HG03571 (cell line): ENCODE results near the gene SETD2.
A peak's percentile ranks its signal among the peaks of the same experiment; 100 is the strongest.
"Not testable (repeated sequence)": the region's sequence is repeated elsewhere in the genome, so short reads cannot be mapped to it uniquely, and the experiment has no call there.

Source experiments
- ATAC-seq: cut with Tn5 transposase; IDR thresholded peaks from one replicate; pipeline ENCODE4 v1.9.1; 2021; ENCODE audit not compliant: unreplicated experiment

SETD2 gene

GRCh38 chr3:47149339-47149933, 14.5 kb downstream of the SETD2 start:
- ATAC-seq, result no peak

DNA sequence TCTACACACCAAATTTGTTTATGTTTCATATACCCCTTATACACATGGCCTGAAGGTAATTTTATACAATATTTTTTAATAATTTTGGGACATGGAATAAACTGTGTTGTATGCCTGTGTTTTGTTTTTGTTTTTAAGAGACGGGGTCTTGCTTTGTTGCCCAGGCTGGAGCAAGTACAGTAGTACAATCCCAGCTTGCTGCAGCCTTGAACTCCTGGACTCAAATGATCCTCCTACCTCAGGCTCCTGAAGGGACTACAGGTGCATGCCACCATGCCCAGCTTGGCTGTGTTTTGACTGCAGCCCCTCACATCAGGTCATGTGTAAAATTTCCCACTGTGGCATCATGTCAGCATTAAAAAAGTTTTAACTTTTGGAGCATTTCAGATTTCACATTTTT, 18.6 kb downstream of the SETD2 start:
- no peak for ATAC-seq

DNA sequence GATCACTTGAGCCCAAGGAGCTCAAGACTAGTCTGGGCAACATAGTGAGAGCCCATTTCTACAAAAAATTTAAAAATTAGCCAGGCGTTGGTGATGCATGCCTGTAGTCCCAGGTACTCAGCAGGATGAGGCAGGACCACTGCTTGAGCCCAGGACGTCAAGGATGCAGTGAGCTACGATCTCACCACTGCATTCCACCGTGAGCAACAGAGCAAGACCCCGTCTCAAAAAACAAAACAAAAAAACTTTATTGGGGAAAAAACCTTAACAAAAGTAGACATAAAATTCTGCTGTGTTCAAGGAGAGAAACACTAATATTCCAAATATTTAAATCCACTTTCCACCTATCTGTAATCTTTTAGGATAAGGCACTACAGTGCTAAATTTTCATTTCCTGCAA, 20.8 kb downstream of the SETD2 start:
- no peak for ATAC-seq

DNA sequence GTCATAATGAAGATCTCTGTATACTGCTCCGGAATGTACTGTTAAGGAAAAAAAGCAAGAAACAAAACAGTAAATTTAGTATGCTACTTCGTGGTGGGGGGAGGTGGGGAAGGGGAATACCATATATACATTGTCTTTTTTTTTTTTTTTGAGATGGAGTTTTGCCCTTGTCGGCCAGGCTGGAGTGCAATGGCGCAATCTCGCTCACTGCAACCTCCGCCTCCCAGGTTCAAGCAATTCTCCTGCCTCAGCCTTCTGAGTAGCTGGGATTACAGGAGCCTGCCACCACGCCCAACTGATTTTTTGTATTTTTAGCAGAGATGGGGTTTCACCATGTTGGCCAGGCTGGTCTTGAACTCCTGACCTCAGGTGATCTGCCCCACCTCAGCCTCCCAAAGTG, 21.4 kb downstream of the SETD2 start:
- ATAC-seq, result not testable (repeated sequence)

GRCh38 chr3:47140973-47141461, 22.9 kb downstream of the SETD2 start:
- peak; percentile 89 for ATAC-seq

DNA sequence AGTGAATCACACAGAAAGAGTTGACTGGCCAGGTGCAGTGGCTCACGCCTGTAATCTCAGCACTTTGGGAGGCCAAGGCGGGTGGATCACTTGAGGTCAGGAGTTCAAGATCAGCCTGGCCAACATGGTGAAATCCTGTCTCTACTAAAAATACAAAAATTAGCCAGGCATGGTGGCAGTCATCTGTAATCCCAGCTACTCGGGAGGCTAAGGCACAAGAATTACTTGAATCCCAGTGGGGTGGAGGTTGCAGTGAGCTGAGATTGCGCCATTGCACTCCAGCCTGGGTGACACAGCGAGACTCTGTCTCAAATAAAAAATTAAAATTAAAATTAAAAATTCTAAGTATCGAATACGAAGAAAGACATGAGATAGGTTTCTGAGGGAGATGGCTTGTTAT, 23.4 kb downstream of the SETD2 start:
- not testable (repeated sequence) for ATAC-seq

- ATAC-seq, result no peak
Measured at GRCh38 chr3:47134311-47134710, 29.6 kb downstream of the SETD2 start.

- ATAC-seq, result no peak
Measured at GRCh38 chr3:47133641-47134040, 30.3 kb downstream of the SETD2 start.

DNA sequence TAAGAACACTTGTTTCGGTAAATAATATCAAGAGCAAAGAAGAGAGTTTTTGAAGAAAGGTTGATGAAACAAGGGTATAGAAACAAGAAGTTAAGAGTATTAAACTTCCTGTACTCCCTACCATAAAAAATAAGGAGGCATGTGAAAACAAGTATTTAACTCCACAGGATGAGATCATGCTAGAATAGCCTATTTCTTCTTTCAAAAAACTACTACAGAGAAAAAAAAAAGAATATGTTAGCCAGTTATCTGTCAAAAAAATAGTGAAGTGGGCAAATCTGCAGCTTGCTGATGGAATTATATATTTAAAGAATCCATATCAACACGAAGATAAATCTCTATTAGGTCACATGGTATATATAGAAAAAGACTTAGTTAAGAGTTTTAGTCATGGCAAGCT, 33.4 kb downstream of the SETD2 start:
- no peak for ATAC-seq

DNA sequence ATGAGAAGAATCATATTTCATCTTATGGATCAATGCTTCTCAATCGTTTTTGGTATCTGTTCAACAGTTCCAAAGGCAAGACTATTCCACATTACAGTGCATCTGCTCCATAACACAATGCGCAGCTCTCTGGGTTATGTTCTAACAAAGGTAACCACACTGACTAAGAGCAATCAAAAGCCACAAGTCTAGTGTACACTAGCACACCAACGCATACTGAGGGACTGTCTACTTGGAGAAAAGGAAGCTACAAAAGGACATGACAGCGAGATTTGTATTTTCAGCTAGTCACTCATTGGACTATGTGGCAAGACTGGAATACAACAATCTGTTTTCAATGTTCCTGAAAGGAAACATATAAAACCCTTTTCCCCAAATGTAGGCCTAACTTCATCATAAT, 35.8 kb downstream of the SETD2 start:
- no peak for ATAC-seq

DNA sequence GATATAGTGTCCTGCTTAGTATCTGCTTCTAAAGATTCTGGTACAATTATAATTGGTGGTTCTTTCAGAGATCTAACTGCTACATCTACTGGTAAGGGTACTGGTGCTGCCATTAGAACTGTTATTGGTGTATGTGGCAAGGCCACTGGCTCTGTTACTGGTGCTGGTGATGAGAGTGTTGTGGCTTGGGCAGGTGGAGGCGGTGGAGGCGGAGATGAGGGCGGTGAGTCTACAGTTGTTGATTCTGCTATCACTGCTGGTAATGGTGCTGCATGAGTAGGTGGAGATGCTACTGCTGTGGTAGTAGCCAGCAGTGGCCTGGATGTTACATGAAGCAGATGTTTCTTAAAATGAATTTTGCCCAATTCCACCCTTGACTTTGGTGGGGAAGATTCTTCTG, 40.1 kb downstream of the SETD2 start:
- ATAC-seq, result no peak

DNA sequence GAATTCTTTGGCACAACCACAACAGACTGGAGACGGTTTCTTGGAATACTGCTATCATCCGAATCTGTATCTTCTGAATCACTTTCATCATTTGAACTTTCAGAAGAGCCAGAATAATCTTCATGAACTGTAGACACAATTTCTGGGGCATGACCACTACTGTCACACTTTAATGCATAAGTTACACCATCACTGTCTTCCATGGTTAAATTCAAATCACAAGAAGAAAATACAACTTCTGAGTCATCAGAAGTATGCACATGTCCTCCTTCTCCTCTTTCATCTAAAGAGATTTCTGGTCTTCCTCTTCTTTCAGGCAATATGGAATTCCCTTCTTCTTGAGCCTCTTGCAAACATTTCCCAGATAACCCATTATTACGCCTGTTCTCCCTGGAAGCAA, 42.5 kb downstream of the SETD2 start:
- ATAC-seq, result no peak

- no peak for ATAC-seq
Measured at GRCh38 chr3:47120138-47120537, 43.8 kb downstream of the SETD2 start.

GRCh38 chr3:47119387-47119786, 44.5 kb downstream of the SETD2 start:
- ATAC-seq, result not testable (repeated sequence)

- no peak for ATAC-seq
Measured at GRCh38 chr3:47117807-47118364, 46.0 kb downstream of the SETD2 start.

- not testable (repeated sequence) for ATAC-seq
Measured at GRCh38 chr3:47115524-47115923, 48.4 kb downstream of the SETD2 start.

DNA sequence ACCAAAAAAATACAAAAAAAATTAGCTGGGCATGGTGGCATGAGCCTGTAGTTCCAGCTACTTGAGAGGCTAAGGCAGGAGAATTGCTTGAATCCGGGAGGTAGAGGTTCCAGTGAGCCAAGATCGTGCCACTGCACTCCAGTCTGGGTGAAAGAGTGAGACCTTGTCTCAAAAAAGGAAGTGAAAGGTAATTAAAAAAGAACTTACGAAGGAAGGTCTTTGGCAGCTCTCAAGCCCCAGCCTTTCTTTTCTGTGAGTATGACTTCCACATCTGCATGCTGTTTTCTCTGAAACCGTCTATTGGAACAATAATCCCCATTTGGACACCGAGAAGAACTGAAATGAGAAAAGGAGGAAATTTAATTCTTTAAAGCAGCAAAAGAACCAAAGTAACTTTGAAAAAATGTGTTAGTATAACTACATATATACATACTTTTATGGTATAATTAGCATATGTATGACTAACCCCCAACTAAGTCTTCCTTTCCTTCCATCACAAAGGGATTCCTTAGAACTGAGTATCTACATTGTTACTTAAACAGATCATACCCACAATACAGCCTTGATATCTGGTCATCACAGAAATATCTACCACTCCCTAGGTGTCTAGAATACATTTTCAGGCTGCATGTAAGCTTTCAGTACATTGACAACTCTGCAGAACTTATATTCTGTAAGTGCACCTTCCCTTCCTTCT, 50.1 kb downstream of the SETD2 start:
- no peak for ATAC-seq

GRCh38 chr3:47112997-47113396, 50.9 kb downstream of the SETD2 start:
- ATAC-seq, result no peak

DNA sequence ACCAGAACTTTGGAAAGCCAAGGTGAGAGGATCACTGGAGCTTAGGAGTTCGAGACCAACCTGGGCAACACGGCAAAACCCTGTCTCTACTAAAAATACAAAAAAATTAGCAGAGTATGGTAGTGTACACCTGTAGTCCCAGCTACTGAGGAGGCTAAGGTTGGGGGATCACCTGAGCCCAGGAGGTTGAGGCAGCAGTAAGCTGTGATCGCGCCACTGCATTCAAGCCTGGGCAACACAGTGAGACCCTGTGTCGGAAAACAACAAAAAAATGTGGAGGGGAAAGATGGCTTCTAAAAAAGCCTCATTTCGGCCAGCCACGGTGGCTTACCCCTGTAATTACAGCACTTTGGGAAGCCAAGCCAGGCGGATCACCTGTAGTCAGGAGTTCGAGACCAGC, 54.5 kb downstream of the SETD2 start:
- no peak for ATAC-seq

- no peak for ATAC-seq
Measured at GRCh38 chr3:47108546-47108945, 55.4 kb downstream of the SETD2 start.

DNA sequence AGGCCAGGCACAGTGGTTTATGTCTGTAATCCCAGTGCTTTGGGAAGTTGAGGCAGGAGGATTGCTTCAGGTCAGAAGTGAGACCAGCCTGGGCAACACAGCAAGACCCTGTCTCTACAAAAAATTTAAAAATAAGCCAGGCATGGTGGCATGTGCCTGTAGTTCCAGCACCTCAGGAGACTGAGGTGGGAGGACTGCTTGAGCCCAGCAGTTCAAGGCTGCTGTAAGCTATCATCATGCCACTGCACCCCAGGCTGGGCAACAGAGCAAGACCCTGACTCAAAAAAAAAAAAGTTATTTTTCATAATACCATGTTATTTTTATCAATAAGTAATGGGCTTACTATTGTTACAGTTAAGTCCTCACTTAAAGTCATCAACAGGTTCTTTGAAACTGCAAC, 59.7 kb downstream of the SETD2 start:
- no peak for ATAC-seq

DNA sequence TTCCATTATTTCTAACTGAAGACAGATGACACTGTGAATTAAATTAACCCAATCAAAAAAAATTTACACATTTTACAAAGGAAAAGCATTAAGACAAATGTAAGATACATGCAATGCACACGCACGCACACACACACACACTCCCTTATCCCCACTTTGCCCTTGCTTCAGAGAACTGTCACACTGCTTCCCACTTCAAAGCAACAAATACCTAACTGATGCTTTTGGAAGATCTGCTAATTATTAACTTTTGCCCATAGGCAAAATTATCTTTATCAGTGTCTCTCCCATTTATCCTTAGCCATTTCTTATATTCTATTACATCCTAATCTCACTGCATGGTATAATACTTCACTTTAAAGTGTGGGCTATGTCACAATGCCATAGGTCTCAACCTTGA, 60.3 kb downstream of the SETD2 start:
- no peak for ATAC-seq
